ENCODE measurements around the gene CSRNP3. TPM values are rescaled to one million over a fixed set of nuclear protein-coding genes. Genes with fewer than 3 reads are reported as not detected.

Gene CSRNP3
- total RNA-seq (2014; rRNA removed; shearing (Covaris generic)): 0.83 and 2.7 TPM in 2 replicates

- peak; percentile 86 for DNase-seq (ENCODE audit: low read depth)
Measured at GRCh38 chr2:165469417-165469816, at the start of gene CSRNP3. Gene CSRNP3 (plus strand): TSS chr2:165469698. CDS start chr2:165595066, 125,368 bp downstream.

- no peak for DNase-seq (ENCODE audit: low read depth)
Measured at GRCh38 chr2:165420231-165420630, 49.3 kb upstream of the CSRNP3 start.

GRCh38 chr2:165423081-165423480 lies 46.4 kb upstream of the CSRNP3 start:
- no peak for DNase-seq (ENCODE audit: low read depth)

GRCh38 chr2:165425556-165425955 lies 43.9 kb upstream of the CSRNP3 start:
- DNase-seq (ENCODE audit: low read depth): no peak

- DNase-seq (ENCODE audit: low read depth): no peak
Measured at GRCh38 chr2:165427686-165428085, 41.8 kb upstream of the CSRNP3 start.

GRCh38 chr2:165428926-165429325 lies 40.6 kb upstream of the CSRNP3 start:
- no peak for DNase-seq (ENCODE audit: low read depth)

GRCh38 chr2:165431014-165431413 lies 38.5 kb upstream of the CSRNP3 start:
- no peak for DNase-seq (ENCODE audit: low read depth)

- no peak for DNase-seq (ENCODE audit: low read depth)
Measured at GRCh38 chr2:165432234-165432966, 37.1 kb upstream of the CSRNP3 start.

GRCh38 chr2:165434865-165435496 lies 34.5 kb upstream of the CSRNP3 start:
- no peak for DNase-seq (ENCODE audit: low read depth)

- no peak for DNase-seq (ENCODE audit: low read depth)
Measured at GRCh38 chr2:165435611-165436010, 33.9 kb upstream of the CSRNP3 start.

- DNase-seq (ENCODE audit: low read depth): no peak
Measured at GRCh38 chr2:165436559-165436958, 32.9 kb upstream of the CSRNP3 start.

GRCh38 chr2:165440367-165440766 lies 29.1 kb upstream of the CSRNP3 start:
- DNase-seq (ENCODE audit: low read depth): no peak

GRCh38 chr2:165443511-165443910 lies 26.0 kb upstream of the CSRNP3 start:
- no peak for DNase-seq (ENCODE audit: low read depth)

- DNase-seq (ENCODE audit: low read depth): no peak
Measured at GRCh38 chr2:165448406-165448805, 21.1 kb upstream of the CSRNP3 start.

- DNase-seq (ENCODE audit: low read depth): no peak
Measured at GRCh38 chr2:165450156-165450555, 19.3 kb upstream of the CSRNP3 start.

GRCh38 chr2:165452327-165452726 lies 17.2 kb upstream of the CSRNP3 start:
- no peak for DNase-seq (ENCODE audit: low read depth)

GRCh38 chr2:165453561-165454094 lies 15.9 kb upstream of the CSRNP3 start:
- no peak for DNase-seq (ENCODE audit: low read depth)

- no peak for DNase-seq (ENCODE audit: low read depth)
Measured at GRCh38 chr2:165454905-165455304, 14.6 kb upstream of the CSRNP3 start.

- DNase-seq (ENCODE audit: low read depth): no peak
Measured at GRCh38 chr2:165456027-165456426, 13.5 kb upstream of the CSRNP3 start.

GRCh38 chr2:165462443-165462842 lies 7.1 kb upstream of the CSRNP3 start:
- DNase-seq (ENCODE audit: low read depth): no peak

- DNase-seq (ENCODE audit: low read depth): no peak
Measured at GRCh38 chr2:165466386-165466785, 3.1 kb upstream of the CSRNP3 start.

- no peak for DNase-seq (ENCODE audit: low read depth)
Measured at GRCh38 chr2:165467921-165468320, 1.6 kb upstream of the CSRNP3 start.

- DNase-seq (ENCODE audit: low read depth): no peak
Measured at GRCh38 chr2:165470361-165470760, 863 bp downstream of the CSRNP3 start.
